Endothelial cell of umbilical vein (primary cell): ENCODE measurements around the gene RGPD3.

Experiments
- EZH2 ChIP-seq: IDR thresholded peaks from 2 replicates; pipeline ENCODE4 v1.6.1; 2012; ENCODE audit warnings: borderline replicate concordance, low read depth, mild to moderate bottlenecking, moderate library complexity, low read length, inconsistent platforms; ENCODE audit not compliant: severe bottlenecking
- GATA2 ChIP-seq: IDR thresholded peaks from 2 replicates; pipeline ENCODE4 v1.7.0; 2011; ENCODE audit warnings: low read depth, mild to moderate bottlenecking, moderate library complexity, mixed read lengths, low read length; ENCODE audit not compliant: insufficient read length, insufficient read depth
- JUN ChIP-seq: IDR thresholded peaks from 2 replicates; pipeline ENCODE4 v1.6.1; 2011; ENCODE audit warnings: borderline replicate concordance, low read depth; ENCODE audit not compliant: insufficient read length, insufficient read depth
- MYC ChIP-seq: IDR thresholded peaks from one replicate; pipeline ENCODE4 v1.6.1; 2011; ENCODE audit warnings: mild to moderate bottlenecking, low read depth, low read length
- POLR2A ChIP-seq: IDR thresholded peaks from 2 replicates; pipeline ENCODE4 v1.6.1; 2012; ENCODE audit warnings: low read depth, mild to moderate bottlenecking, control low read depth, low read length
- TF ChIP-seq, protein P1 (sequence below), 2 donors: IDR thresholded peaks; 1 replicate in 1 of 2; 2 replicates in 1 of 2; pipeline ENCODE4 v1.5.1; 2011; ENCODE audit warnings: low read length in 2 of 2, mild to moderate bottlenecking in 2 of 2, moderate library complexity in 2 of 2, control low read depth in 1 of 2, inconsistent platforms in 1 of 2, low read depth in 1 of 2; ENCODE audit not compliant: insufficient read depth in 1 of 2; ENCODE audit errors: extremely low read depth in 1 of 2

DNA sequence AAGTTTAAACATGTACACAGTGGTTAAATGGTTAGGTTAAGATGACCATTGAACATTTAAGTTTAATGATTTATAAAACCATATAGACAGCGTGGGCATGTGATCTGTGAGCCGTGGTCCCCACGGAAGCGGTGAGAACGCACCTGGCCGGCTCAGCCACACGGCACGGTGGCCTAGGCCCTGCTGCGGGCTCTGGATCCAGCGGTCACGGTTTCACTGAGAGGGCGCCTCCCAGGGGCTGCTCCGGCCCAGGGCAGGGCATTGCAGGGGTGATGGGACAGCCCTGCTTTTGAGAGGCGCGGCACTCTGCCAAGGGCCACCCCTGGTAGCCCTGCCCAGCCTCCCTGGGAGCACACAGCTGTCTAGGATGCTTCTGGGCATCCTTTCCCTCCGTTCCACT is 124.9 kb downstream of the RGPD3 start:
- no peak for TF ChIP-seq EZH2
- no peak for TF ChIP-seq POLR2A
- TF ChIP-seq, protein P1, sequence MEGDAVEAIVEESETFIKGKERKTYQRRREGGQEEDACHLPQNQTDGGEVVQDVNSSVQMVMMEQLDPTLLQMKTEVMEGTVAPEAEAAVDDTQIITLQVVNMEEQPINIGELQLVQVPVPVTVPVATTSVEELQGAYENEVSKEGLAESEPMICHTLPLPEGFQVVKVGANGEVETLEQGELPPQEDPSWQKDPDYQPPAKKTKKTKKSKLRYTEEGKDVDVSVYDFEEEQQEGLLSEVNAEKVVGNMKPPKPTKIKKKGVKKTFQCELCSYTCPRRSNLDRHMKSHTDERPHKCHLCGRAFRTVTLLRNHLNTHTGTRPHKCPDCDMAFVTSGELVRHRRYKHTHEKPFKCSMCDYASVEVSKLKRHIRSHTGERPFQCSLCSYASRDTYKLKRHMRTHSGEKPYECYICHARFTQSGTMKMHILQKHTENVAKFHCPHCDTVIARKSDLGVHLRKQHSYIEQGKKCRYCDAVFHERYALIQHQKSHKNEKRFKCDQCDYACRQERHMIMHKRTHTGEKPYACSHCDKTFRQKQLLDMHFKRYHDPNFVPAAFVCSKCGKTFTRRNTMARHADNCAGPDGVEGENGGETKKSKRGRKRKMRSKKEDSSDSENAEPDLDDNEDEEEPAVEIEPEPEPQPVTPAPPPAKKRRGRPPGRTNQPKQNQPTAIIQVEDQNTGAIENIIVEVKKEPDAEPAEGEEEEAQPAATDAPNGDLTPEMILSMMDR (IDR thresholded peaks at IDR 0.05; ENCODE audit: extremely low read depth in 1 of 2, insufficient read depth in 1 of 2, low read depth in 1 of 2, low read length in 2 of 2), result no peak
- no peak for TF ChIP-seq GATA2
- no peak for TF ChIP-seq MYC
- no peak for TF ChIP-seq JUN
